Putamen (tissue), 1 donor: Measurements from ENCODE around the gene PLXNA3.

ENCODE experiments used
- DNase-seq: peaks from one replicate; pipeline ENCODE4 v3.0.0-alpha.2; 2016; ENCODE audit warnings: low spot score

The PLXNA3 gene

DNA sequence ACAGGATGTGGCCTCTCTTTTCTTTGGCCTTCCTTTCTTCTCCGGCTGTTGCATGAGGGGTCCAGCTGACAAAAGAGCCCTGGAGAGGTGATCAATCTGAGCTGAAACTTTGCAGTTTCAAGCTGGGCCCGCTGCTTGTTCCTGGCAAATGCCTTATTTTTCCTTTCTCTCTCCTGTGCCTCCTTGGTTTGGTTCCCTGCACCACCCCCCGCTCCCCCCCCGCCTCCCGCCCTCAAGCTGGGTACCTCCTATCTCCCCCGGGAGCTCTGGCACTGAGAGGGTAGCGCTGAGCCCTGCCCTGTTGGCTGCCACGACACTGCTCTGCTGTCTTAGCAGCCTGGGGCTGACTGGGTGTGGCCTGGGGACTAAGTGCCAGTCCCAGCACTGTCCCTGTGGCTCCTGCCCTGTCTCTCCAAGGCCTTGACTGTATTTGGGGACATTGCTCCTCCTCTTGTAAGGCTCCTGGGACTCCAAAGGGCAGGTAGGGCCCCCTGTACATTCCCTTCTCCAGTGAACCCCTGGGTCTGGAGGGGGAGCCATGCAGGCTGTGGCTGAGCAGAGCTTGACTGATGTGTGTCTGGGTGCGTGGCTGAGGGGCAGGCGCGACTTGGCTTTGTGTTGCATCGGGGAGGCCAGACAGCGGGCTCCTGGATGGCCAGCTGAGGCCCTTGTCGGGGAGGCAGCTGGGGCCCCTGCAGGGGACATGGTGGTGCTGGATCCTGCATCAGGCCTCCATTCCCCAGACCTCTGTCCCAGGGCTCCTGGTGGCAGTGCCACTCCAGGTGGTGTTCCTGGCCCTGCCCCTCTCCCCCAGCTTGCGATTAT, 1.1 kb downstream of the PLXNA3 start:
- DNase-seq, result no peak

DNA sequence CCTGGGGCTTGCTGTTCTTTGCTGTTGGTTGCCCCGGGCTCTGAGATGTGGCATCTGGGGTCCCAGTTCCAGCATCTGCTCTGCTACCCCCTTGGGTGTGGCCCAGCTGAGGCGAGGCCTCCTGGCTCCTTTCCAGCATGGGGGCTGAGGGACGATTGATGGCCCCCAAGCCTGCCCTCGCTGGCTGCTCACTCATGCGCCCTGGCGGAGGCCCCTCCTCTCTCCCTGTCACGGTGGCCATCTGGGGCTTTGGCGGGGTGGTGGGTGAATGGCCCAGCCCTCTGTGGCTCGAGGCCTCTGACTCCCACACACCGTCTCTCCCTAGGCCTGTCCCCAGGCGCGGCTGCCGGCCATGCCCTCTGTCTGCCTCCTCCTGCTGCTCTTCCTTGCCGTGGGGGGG, 1.8 kb downstream of the PLXNA3 start:
- DNase-seq, result no peak

- DNase-seq, result no peak
These were observed 2.2 kb downstream of the PLXNA3 start for GRCh38 chrX:154460326-154460725.

GRCh38 chrX:154462396-154462795, 4.3 kb downstream of the PLXNA3 start:
- no peak for DNase-seq

- DNase-seq, result no peak
These were observed 5.6 kb downstream of the PLXNA3 start for GRCh38 chrX:154463611-154464220.

GRCh38 chrX:154464806-154465365, 6.8 kb downstream of the PLXNA3 start:
- no peak for DNase-seq

- DNase-seq, result no peak
These were observed 7.5 kb downstream of the PLXNA3 start for GRCh38 chrX:154465601-154466000.

DNA sequence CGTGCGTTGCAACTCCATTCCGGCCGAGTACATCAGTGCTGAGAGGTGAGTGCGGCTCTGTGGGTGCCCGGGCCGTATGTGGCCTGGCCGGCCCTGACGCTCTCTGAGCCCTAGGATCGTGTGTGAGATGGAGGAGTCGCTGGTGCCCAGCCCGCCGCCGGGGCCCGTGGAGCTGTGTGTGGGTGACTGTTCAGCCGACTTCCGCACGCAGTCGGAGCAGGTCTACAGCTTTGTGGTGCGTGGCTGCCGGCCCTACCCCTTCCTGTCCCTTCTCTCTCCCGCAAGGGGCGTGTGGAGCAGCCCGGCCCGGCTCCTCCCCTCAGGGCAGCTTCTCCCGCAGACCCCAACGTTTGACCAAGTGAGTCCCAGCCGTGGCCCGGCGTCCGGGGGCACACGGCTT, 8.0 kb downstream of the PLXNA3 start:
- DNase-seq, result no peak

- no peak for DNase-seq
These were observed 8.8 kb downstream of the PLXNA3 start for GRCh38 chrX:154466907-154467306.

GRCh38 chrX:154467556-154467955, 9.5 kb downstream of the PLXNA3 start:
- no peak for DNase-seq

DNA sequence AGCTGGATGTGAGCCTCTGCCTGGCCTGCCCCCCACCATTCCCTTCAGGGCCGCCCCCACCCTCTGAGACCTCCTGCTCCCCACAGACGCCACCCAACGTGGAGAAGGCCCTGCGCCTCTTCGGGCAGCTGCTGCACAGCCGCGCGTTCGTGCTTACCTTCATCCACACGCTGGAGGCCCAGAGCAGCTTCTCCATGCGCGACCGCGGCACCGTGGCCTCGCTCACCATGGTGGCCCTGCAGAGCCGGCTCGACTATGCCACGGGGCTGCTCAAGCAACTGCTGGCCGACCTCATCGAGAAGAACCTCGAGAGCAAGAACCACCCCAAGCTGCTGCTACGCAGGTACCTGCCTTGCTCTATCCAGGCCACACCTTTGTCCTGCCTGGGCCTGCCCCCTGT, 10.1 kb downstream of the PLXNA3 start:
- no peak for DNase-seq

DNA sequence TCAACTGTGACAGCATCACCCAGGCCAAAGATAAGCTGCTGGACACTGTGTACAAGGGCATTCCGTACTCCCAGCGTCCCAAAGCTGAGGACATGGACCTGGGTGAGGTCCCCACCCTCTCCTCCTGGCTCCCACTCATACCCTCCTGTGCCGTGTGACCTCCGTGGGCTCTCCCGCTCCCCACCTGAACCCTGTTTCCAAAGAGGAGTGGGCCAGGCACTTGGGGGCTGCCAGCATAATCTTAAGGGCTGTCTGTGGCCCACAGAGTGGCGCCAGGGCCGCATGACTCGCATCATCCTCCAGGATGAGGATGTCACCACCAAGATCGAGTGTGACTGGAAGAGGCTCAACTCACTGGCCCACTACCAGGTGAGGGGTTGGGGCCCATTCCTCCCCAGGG, 11.0 kb downstream of the PLXNA3 start:
- DNase-seq, result no peak

DNA sequence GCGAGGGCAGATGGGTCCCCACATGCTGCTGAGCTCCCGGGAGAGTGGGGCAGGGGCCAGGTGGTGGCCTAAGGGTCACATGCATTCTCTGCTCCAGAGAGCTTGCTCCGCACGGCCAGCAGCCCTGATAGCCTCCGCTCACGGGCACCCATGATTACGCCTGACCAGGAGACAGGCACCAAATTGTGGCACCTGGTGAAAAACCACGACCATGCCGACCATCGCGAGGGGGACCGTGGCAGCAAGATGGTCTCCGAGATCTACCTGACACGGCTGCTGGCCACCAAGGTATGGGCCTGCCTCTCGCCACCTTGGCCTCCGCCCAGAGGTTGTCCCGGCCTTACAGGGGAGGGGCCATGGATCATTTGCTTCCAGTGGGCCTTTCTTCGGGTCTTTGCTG, 11.8 kb downstream of the PLXNA3 start:
- DNase-seq, result no peak

GRCh38 chrX:154470434-154470833, 12.4 kb downstream of the PLXNA3 start:
- DNase-seq, result no peak

- DNase-seq, result no peak
These were observed 13.0 kb downstream of the PLXNA3 start for GRCh38 chrX:154470914-154471568.

DNA sequence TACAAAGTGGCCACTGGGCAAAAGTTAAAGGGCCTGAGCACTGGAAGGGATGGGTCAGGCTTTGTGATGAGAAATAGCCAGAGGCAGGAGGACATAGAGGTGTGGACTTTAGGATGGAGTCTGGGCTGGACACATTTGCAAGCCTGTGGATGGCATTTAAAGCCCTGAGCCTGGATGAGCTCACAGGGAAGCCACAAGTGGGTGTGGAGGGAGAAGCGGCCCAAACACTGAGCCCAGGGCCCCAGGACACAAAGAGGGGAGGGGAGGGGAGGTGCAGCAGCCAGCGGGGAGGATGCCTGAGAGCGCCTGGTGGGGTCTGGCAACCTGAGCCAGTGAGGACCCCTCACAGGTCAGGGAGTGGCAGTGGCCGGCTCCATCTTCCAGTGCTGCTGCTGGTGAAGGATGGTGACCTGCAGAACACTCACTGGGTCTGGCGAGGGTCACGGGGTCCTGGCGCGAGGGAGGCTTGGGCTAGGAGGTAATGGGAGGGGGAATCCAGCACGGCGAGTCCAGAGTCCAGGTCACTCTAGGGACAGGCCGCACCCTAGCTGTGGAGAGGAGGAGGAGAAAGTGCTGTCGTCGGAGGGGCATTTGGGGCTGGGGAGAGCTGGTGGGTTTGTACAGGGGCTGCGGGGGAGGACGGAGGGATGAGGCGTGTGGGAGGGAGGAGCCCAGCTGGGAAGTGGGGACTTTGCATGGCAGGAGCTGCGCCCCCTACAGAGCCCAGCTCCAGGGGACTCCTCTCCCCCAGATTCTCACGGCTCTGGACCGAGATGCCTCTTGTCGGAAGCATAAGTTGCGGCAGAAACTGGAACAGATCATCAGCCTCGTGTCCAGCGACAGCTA, 14.0 kb downstream of the PLXNA3 start:
- DNase-seq, result no peak

DNA sequence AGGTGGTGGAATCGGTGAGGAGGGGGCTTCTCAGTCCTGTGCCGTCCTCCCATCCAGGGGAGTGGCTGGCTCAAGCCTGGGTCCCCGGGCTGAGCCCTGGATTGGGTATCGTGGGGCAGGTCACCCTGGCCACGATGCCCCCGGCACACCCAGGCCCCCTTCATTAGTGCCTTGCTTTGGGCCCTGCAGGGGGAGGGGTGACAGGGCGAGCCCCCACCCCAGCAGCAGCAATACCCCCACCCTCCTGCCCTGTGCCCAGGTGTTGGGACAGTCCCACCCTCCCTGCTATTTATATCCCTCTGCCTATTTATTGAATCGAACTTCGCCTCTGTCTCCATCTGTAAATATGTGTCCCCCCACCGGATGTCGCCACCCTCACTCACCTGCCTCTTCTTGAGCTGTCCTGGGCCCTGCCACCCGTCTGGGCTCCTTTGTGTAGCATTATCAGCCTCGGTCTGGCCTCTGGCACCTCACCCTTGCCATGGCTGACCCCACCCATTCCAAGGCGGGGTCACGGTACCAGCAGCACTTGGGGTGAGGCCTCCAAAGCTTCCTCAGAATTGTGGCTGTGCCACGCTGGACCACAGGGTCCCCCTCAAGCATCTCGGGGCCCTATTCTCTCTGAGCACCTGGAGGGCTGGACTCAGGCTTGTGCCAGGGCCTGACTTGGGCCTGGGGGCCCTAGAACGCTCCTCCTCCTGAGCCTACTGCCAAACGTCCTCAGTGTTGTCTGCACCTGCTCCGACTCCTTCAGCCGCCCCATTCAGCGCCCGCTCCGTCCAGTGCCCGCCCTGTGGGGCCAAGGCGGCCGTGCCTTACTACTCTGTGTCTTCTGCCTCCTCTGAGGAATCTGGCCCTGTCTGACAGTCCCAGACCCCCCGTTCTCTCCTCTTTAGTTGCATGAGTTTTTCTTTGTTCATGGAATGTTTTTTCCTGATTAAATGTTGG, 14.9 kb downstream of the PLXNA3 start:
- no peak for DNase-seq

- DNase-seq, result no peak
These were observed 15.6 kb downstream of the PLXNA3 start for GRCh38 chrX:154473683-154474082.

GRCh38 chrX:154476821-154477220, 18.7 kb downstream of the PLXNA3 start:
- DNase-seq, result no peak

DNA sequence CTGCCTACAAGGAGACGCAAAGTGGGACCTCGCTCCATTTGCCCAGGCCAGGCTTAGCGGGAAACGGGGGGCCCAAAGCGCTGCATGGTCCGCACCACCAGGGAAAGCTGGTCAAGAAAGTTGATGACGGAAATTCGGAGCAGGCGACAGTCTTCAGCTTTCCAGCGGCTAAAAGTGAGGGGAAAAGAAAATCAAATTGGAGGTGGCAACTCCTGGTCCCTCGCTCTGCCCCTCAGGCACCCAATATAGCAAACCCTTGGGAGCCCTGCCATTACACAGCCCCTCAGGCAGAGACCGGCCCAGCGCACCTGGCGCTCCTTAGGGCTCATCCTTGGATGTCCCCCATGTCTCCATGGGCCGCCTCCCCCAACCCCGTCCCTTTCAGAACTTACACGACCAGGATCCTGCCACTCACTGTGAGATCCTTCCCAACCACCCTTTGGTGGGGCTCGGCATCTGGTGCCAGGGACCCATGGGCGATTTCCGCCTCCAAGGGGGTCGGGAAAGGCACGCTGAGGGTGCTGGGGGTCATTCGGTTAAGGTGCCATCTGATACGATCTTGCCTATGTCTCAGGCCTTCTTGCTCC, 19.9 kb downstream of the PLXNA3 start:
- DNase-seq, result no peak
